Panc1 (cell line): ENCODE data around the gene INTS4. TPM values are rescaled to one million over a fixed set of nuclear protein-coding genes. Genes with fewer than 3 reads are reported as not detected.
"Not testable (repeated sequence)": the region's sequence is repeated elsewhere in the genome, so short reads cannot be mapped to it uniquely, and the experiment has no call there.

Experiments
- ATAC-seq: fragments of 200-7000 bp; cut with Tn5 transposase; 2 replicates; pipeline ENCODE4 v1.9.1; 2020; ENCODE audit warnings: mild to moderate bottlenecking, moderate library complexity
- BruUV-seq: library from RNA; stranded (reverse); fragments of 400-500 nt; replicated peaks from 2 replicates; lab custom pipeline; 2021; lab: Mats Ljungman, UMichigan
- CTCF ChIA-PET: fragments of 300-600 bp; sonication (Branson Sonifier 250); formaldehyde crosslinking; loops from one replicate; lab custom pipeline; 2022; ENCODE audit warnings: antibody characterized with exemption; lab: Charles Lee
- POLR2A ChIA-PET: fragments of 300-600 bp; sonication (Branson Sonifier 250); formaldehyde crosslinking; loops from one replicate; lab custom pipeline; 2022; ENCODE audit warnings: antibody characterized with exemption; lab: Charles Lee
- DNase-seq: peaks from one replicate; pipeline ENCODE4 v3.0.0-alpha.2; 2010; ENCODE audit warnings: low read depth, low spot score
- H3K27ac ChIP-seq: 2 replicates; pipeline ENCODE4 v1.5.1; 2011; ENCODE audit warnings: mild to moderate bottlenecking, low read length, inconsistent platforms
- H3K27me3 ChIP-seq: fragments of 200-500 bp; sonication (Bioruptor generic); 2 replicates; pipeline ENCODE4 v1.6.0; 2014; ENCODE audit warnings: low read length, inconsistent platforms; ENCODE audit not compliant: control insufficient read depth, insufficient read depth
- H3K36me3 ChIP-seq: fragments of 200-500 bp; sonication (Bioruptor generic); 2 replicates; pipeline ENCODE4 v1.5.1; 2014; ENCODE audit warnings: inconsistent platforms, mild to moderate bottlenecking, low read length, moderate library complexity; ENCODE audit not compliant: control insufficient read depth, insufficient read depth
- H3K4me1 ChIP-seq: 2 replicates; pipeline ENCODE4 v1.5.1; 2011; ENCODE audit warnings: inconsistent platforms, mild to moderate bottlenecking, low read length, moderate library complexity; ENCODE audit not compliant: control insufficient read depth, insufficient read depth
- H3K4me3 ChIP-seq, 2 experiments: 2 replicates each; pipeline ENCODE4 v1.5.1; 2011 to 2012; ENCODE audit warnings: low read depth in 2 of 2, low read length in 2 of 2, mild to moderate bottlenecking in 2 of 2, inconsistent platforms in 1 of 2, moderate library complexity in 1 of 2
- H3K9me3 ChIP-seq: fragments of 200-500 bp; sonication (Bioruptor generic); 2 replicates; pipeline ENCODE4 v1.5.1; 2014; ENCODE audit warnings: low read depth, mild to moderate bottlenecking, inconsistent platforms, low read length, moderate library complexity; ENCODE audit not compliant: control insufficient read depth, insufficient read depth
- in situ Hi-C: cut with HindIII; loops from 2 replicates; pipeline ENCODE4 v1.10.0; 2016; ENCODE audit warnings: low sequenced_read_pairs, low pct_unique_long_range_greater_than_20kb
- intact Hi-C: fragments of 100-400 bp; cut with micrococcal nuclease; formaldehyde crosslinking; loops from one replicate; pipeline ENCODE4 v1.10.0; 2022; ENCODE audit not compliant: unreplicated experiment
- total RNA-seq: library from RNA; stranded (reverse); gene quantifications from one replicate; pipeline ENCODE4 v1.2.1, GENCODE V29; 2021; ENCODE audit not compliant: unreplicated experiment

The INTS4 gene
- total RNA-seq, 1 experiment from 2014 or later = 48.2 TPM

- H3K27me3 ChIP-seq, H3K9me3 ChIP-seq, CTCF ChIA-PET, POLR2A ChIA-PET, DNase-seq, H3K27ac ChIP-seq, H3K36me3 ChIP-seq, ATAC-seq, intact Hi-C loops, H3K4me1 ChIP-seq, in situ Hi-C loops, BruUV-seq, H3K4me3 ChIP-seq: not testable (repeated sequence)
Observed at GRCh38 chr11:77930334-77931208, 63.9 kb downstream of the INTS4 start.

- CTCF ChIA-PET, POLR2A ChIA-PET, BruUV-seq, ATAC-seq, DNase-seq, H3K9me3 ChIP-seq, H3K27me3 ChIP-seq, in situ Hi-C loops, H3K36me3 ChIP-seq, intact Hi-C loops, H3K27ac ChIP-seq, H3K4me3 ChIP-seq: not testable (repeated sequence)
- H3K4me1 ChIP-seq = peaks cover 11% of the 10 kb centered on the region
Observed at GRCh38 chr11:77917713-77918112, 76.8 kb downstream of the INTS4 start.

- Histone ChIP-seq H3K27ac (peak overlapping the region; percentile 57), H3K4me1 (peaks cover 11% of the 10 kb centered on the region)
- H3K27me3 ChIP-seq, BruUV-seq, CTCF ChIA-PET, H3K4me3 ChIP-seq, intact Hi-C loops, H3K9me3 ChIP-seq, H3K36me3 ChIP-seq, POLR2A ChIA-PET, in situ Hi-C loops: not testable (repeated sequence)
- ATAC-seq (peak; percentile 85), DNase-seq (peak; percentile 50)
Observed at GRCh38 chr11:77914307-77914791, 80.1 kb downstream of the INTS4 start.

GRCh38 chr11:77913608-77914306 lies 80.7 kb downstream of the INTS4 start:
- DNase-seq, in situ Hi-C loops, BruUV-seq, H3K27ac ChIP-seq, H3K27me3 ChIP-seq, H3K36me3 ChIP-seq, CTCF ChIA-PET, ATAC-seq, intact Hi-C loops, H3K4me3 ChIP-seq, H3K9me3 ChIP-seq: not testable (repeated sequence)
- H3K4me1 ChIP-seq = peaks cover 11% of the 10 kb centered on the region
- POLR2A ChIA-PET = interaction anchor here (0.6 kb wide), 1 partner anchor 68 kb away, joined by 12 read pairs; no protein-coding TSS in a partner anchor

- POLR2A ChIA-PET, in situ Hi-C loops, H3K27me3 ChIP-seq, H3K9me3 ChIP-seq, H3K4me3 ChIP-seq, CTCF ChIA-PET, intact Hi-C loops, BruUV-seq, DNase-seq, H3K36me3 ChIP-seq, ATAC-seq, H3K27ac ChIP-seq: not testable (repeated sequence)
- H3K4me1 ChIP-seq = peaks cover 11% of the 10 kb centered on the region
Observed at GRCh38 chr11:77910828-77911227, 83.6 kb downstream of the INTS4 start.
